PC-9 (cell line): ENCODE results near the gene ITGB7. TPM values are rescaled to one million over a fixed set of nuclear protein-coding genes. Genes with fewer than 3 reads are reported as not detected.

Experiments
- BruUV-seq: library from RNA; stranded (reverse); fragments of 400-500 nt; replicated peaks from 2 replicates; lab custom pipeline; 2021; lab: Mats Ljungman, UMichigan
- CTCF ChIA-PET: fragments of 300-600 bp; sonication (Branson Sonifier 250); formaldehyde crosslinking; loops from one replicate; lab custom pipeline; 2022; ENCODE audit warnings: antibody characterized with exemption; lab: Charles Lee
- POLR2A ChIA-PET: fragments of 300-600 bp; sonication (Branson Sonifier 250); formaldehyde crosslinking; loops from one replicate; lab custom pipeline; 2022; ENCODE audit warnings: antibody characterized with exemption; ENCODE audit not compliant: unreplicated experiment; lab: Charles Lee
- DNase-seq, 2 experiments: peaks; one replicate each; pipeline versions ENCODE4 v3.0.0 to v3.0.0-alpha.2; 2015 to 2022; ENCODE audit warnings: mixed read lengths in 1 of 2
- H2AFZ ChIP-seq: fragments of 200-600 bp; sonication (generic); 2 replicates; pipeline ENCODE4 v1.8.1; 2017; ENCODE audit warnings: antibody characterized with exemption
- H3F3A ChIP-seq: fragments of 200-600 bp; sonication (generic); 2 replicates; pipeline ENCODE4 v1.8.1; 2017; ENCODE audit warnings: antibody characterized with exemption, mild to moderate bottlenecking, low read depth; ENCODE audit not compliant: insufficient read depth
- H3K27ac ChIP-seq: fragments of 200-600 bp; sonication (generic); 2 replicates; pipeline ENCODE4 v1.6.1; 2016; ENCODE audit warnings: mixed run types
- H3K27me3 ChIP-seq: fragments of 200-600 bp; sonication (generic); 2 replicates; pipeline ENCODE4 v1.6.1; 2016; ENCODE audit warnings: low read depth, mixed run types; ENCODE audit not compliant: insufficient read depth
- H3K36me3 ChIP-seq: fragments of 200-600 bp; sonication (generic); 2 replicates; pipeline ENCODE4 v1.6.1; 2016; ENCODE audit warnings: low read depth, mixed run types
- H3K4me1 ChIP-seq: fragments of 200-600 bp; sonication (generic); replicated peaks from 2 replicates; pipeline ENCODE4 v1.6.1; 2016; ENCODE audit warnings: mixed run types; ENCODE audit not compliant: insufficient read depth
- H3K4me2 ChIP-seq: fragments of 200-600 bp; sonication (generic); 2 replicates; pipeline ENCODE4 v1.6.1; 2017; ENCODE audit warnings: mixed run types
- H3K4me3 ChIP-seq: fragments of 200-600 bp; sonication (generic); 2 replicates; pipeline ENCODE4 v1.6.1; 2016; ENCODE audit warnings: mixed run types
- H3K79me2 ChIP-seq: fragments of 200-600 bp; sonication (generic); 2 replicates; pipeline ENCODE4 v1.6.1; 2017; ENCODE audit warnings: low read depth, mixed run types
- H3K9me2 ChIP-seq: fragments of 200-600 bp; sonication (generic); 2 replicates; pipeline ENCODE4 v1.8.1; 2017; ENCODE audit warnings: mild to moderate bottlenecking; ENCODE audit not compliant: insufficient read depth
- H3K9me3 ChIP-seq: fragments of 200-600 bp; sonication (generic); 2 replicates; pipeline ENCODE4 v1.8.1; 2016; ENCODE audit warnings: low read depth; ENCODE audit not compliant: insufficient read depth
- H4K20me1 ChIP-seq: fragments of 200-600 bp; sonication (generic); 2 replicates; pipeline ENCODE4 v1.8.1; 2017; ENCODE audit not compliant: insufficient read depth
- EZH2 ChIP-seq: fragments of 200-600 bp; sonication (generic); IDR thresholded peaks from 2 replicates; pipeline ENCODE4 v1.8.0; 2017; ENCODE audit warnings: antibody characterized with exemption, low read depth
- intact Hi-C: fragments of 100-400 bp; cut with micrococcal nuclease; formaldehyde crosslinking; loops from one replicate; pipeline ENCODE4 v1.10.0; 2022; ENCODE audit not compliant: unreplicated experiment
- total RNA-seq: library from RNA; stranded (reverse); gene quantifications from 2 replicates; pipeline ENCODE4 v1.2.3, GENCODE V29; 2021
- TF ChIP-seq, protein P1 (sequence below): fragments of 200-600 bp; sonication (generic); conservative IDR thresholded peaks from 2 replicates; pipeline ENCODE4 v1.6.1; 2017; ENCODE audit warnings: mixed run types, antibody characterized with exemption, mild to moderate bottlenecking, moderate library complexity

The ITGB7 gene
- total RNA-seq, 1 experiment from 2014 or later: 3.3 TPM

DNA sequence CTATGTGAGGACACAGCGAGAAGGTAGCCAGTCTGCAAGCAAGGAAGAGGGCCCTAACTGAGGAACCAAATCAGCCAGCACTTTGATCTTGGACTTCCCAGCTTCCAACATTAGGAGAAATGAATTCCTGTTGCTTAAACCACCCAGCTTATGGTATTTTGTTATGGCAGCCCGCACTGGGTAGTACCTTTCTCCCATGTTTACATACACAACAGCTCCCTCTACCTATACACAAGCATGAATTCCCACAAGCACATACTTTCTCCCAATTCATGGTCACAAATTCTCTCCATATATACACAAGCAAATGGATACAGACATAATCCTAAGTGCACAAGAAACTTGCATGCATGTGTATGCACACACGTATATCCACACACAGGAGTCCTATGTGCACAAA is 7.4 kb downstream of the ITGB7 start:
- Histone ChIP-seq H3K27me3 (no peaks in the 10 kb centered on the region), H3K27ac (no peak overlapping the region), H3K9me3 (no peaks in the 10 kb centered on the region), H3K79me2 (no peaks in the 10 kb centered on the region), H3K4me2 (no peak overlapping the region), H3F3A (peaks cover 1% of the 10 kb centered on the region; the same call in 1 of the 2 replicates), H3K36me3 (no peaks in the 10 kb centered on the region), H4K20me1 (no peaks in the 10 kb centered on the region), H3K4me3 (no peak overlapping the region), H3K9me2 (0 out of 2 replicates have a peak, but pooled peaks cover 3% of the 10 kb centered on the region), H3K4me1 (peaks cover 10% of the 10 kb centered on the region), H2AFZ (no peak overlapping the region)
- TF ChIP-seq, protein P1, sequence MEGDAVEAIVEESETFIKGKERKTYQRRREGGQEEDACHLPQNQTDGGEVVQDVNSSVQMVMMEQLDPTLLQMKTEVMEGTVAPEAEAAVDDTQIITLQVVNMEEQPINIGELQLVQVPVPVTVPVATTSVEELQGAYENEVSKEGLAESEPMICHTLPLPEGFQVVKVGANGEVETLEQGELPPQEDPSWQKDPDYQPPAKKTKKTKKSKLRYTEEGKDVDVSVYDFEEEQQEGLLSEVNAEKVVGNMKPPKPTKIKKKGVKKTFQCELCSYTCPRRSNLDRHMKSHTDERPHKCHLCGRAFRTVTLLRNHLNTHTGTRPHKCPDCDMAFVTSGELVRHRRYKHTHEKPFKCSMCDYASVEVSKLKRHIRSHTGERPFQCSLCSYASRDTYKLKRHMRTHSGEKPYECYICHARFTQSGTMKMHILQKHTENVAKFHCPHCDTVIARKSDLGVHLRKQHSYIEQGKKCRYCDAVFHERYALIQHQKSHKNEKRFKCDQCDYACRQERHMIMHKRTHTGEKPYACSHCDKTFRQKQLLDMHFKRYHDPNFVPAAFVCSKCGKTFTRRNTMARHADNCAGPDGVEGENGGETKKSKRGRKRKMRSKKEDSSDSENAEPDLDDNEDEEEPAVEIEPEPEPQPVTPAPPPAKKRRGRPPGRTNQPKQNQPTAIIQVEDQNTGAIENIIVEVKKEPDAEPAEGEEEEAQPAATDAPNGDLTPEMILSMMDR: no peak
- no peak for TF ChIP-seq EZH2
- no TSS peak for BruUV-seq
- intact Hi-C loops: loop anchor here (10.0 kb wide), 1 partner anchor 135 kb away; no protein-coding TSS in a partner anchor
- ChIA-PET CTCF (no interaction called here), POLR2A (no interaction called here)
- no peak for DNase-seq

DNA sequence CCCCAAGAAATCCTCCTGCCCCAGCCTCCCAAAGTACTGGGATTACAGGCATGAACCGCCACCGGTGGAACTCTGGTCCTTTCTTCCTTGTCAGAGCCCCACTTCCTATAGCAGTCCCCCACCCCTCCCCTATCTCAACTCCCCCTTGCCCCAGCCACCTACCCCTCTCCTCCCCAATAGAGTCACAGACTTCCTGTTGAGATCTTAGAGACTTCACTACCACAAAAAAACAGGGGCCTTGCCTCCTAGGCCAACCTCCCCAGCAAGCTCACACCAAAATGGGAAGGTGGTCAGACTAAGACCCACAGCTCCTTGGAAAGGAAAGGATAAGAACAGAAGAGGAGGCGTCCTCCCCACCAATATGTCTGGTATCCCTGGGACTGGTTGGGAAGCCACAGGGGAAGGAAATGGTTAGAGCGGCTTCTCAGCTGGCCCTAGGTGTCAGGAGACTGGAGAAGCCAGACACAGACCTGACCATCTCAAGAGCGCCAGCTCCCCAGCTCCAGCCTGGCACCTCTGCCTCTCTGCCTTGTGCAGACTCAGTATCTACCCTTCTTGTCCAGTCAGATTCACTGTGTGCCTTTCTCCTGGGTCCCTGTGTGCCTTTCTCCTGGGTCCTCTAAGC is 8.5 kb downstream of the ITGB7 start:
- Histone ChIP-seq H3F3A (peaks cover 5% of the 10 kb centered on the region; the same call in 1 of the 2 replicates), H4K20me1 (no peaks in the 10 kb centered on the region), H2AFZ (no peak overlapping the region), H3K9me3 (no peaks in the 10 kb centered on the region), H3K4me2 (no peak overlapping the region), H3K9me2 (no peaks in the 10 kb centered on the region), H3K79me2 (no peaks in the 10 kb centered on the region), H3K27me3 (no peaks in the 10 kb centered on the region), H3K4me1 (peaks cover 10% of the 10 kb centered on the region), H3K4me3 (no peak overlapping the region), H3K27ac (no peak overlapping the region), H3K36me3 (no peaks in the 10 kb centered on the region)
- CTCF ChIA-PET: interaction anchor here (0.6 kb wide), 1 partner anchor 133 kb away, joined by 3 read pairs; no protein-coding TSS in a partner anchor
- BruUV-seq: no TSS peak
- POLR2A ChIA-PET: interaction anchor here (0.6 to 0.7 kb wide), 2 partner anchors 8 to 459 kb away, joined by 3 to 11 read pairs; no protein-coding TSS in a partner anchor
- no peak for DNase-seq
- intact Hi-C loops: no loop called here
- TF ChIP-seq, protein P1: no peak
- no peak for TF ChIP-seq EZH2

DNA sequence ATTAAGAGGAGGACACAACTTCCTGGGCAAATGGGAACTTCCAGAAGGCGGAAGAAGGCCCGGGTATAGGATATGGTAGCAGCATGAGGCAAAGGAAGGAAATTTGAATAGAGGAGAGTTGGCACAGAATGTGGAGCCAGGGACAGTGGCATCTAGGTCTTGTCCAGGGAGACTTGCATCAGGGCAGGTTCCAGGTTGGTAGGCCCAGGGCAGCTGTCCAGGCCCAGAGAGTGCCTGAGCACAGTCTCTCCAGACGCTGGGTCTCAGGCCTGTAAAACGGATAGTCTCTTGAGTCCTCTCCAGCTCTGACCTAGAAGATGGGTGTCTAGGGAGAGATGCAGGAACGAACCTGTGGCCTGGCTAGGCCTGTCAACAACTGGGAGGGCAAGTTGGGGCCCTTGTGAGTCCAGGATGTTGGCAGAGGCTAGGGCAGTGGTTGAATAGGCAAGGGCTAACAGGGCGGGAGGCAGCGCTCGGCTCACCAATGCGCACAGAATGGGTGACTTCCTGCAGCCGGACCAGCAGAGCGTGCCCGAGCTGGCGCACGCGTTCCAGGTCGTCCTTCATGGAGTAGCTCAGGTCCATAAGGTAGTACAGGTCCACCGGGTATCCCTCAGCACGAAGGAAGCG is 9.9 kb downstream of the ITGB7 start:
- no peak for DNase-seq
- no peaks in the 10 kb centered on the region for H3K9me3 ChIP-seq
- POLR2A ChIA-PET: no interaction called here
- H2AFZ ChIP-seq: no peak overlapping the region
- H3K27ac ChIP-seq: no peak overlapping the region
- H3F3A ChIP-seq: peaks cover 5% of the 10 kb centered on the region; the same call in 1 of the 2 replicates
- no TSS peak for BruUV-seq
- H3K4me2 ChIP-seq: no peak overlapping the region
- peaks cover 10% of the 10 kb centered on the region for H3K4me1 ChIP-seq
- no peaks in the 10 kb centered on the region for H3K27me3 ChIP-seq
- no peaks in the 10 kb centered on the region for H3K9me2 ChIP-seq
- no peaks in the 10 kb centered on the region for H3K79me2 ChIP-seq
- TF ChIP-seq, protein P1: no peak
- no peak for TF ChIP-seq EZH2
- intact Hi-C loops: no loop called here
- CTCF ChIA-PET: no interaction called here
- H3K4me3 ChIP-seq: no peak overlapping the region
- H4K20me1 ChIP-seq: no peaks in the 10 kb centered on the region
- no peaks in the 10 kb centered on the region for H3K36me3 ChIP-seq
